KOPT-K1 (cell line): ENCODE results near the gene SORCS3.

ENCODE experiments used
- H3K27ac ChIP-seq: fragments of 200-600 bp; sonication (generic); 2 replicates; pipeline ENCODE4 v1.5.1; 2016; ENCODE audit warnings: antibody characterized with exemption, mild to moderate bottlenecking, low read depth, low read length; ENCODE audit not compliant: poor library complexity, severe bottlenecking
- H3K36me3 ChIP-seq: fragments of 200-600 bp; sonication (generic); 2 replicates; pipeline ENCODE4 v1.5.1; 2017; ENCODE audit warnings: antibody characterized with exemption, mild to moderate bottlenecking, low read length, moderate library complexity; ENCODE audit not compliant: insufficient read depth
- H3K9me3 ChIP-seq: fragments of 200-600 bp; sonication (generic); 2 replicates; pipeline ENCODE4 v1.5.1; 2017; ENCODE audit warnings: antibody characterized with exemption, low read length, mild to moderate bottlenecking; ENCODE audit not compliant: insufficient read depth, poor library complexity, severe bottlenecking

SORCS3 gene

GRCh38 chr10:104663563-104663962 lies 22.5 kb downstream of the SORCS3 start:
- no peaks in the 10 kb centered on the region for H3K36me3 ChIP-seq
- H3K9me3 ChIP-seq, result no peaks in the 10 kb centered on the region
- no peak overlapping the region for H3K27ac ChIP-seq

DNA sequence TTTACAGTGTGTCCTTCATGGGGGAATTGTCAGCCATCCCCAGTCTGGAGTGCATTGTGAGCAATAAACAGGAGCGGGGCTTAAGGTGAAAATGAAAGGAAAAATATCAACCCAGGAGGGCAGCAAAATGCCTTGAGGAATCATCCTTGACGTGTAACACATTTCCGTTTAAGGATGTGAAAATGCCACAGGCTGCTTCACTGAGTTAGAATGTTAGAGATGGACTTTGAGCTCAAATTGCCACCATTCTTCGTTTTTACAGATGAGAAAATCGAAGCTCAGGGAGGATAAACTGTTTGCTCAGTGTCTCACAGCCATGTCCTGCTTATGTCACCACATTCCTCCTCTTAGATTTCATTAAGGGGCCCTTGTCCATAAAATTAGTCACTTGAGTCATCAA lies 23.1 kb downstream of the SORCS3 start:
- Histone ChIP-seq H3K27ac (no peak overlapping the region), H3K36me3 (no peaks in the 10 kb centered on the region)

GRCh38 chr10:104665174-104665573 lies 24.1 kb downstream of the SORCS3 start:
- no peaks in the 10 kb centered on the region for H3K36me3 ChIP-seq
- no peak overlapping the region for H3K27ac ChIP-seq
- peaks cover under 1% of the 10 kb centered on the region for H3K9me3 ChIP-seq

More for the DNA sequence above, 23.1 kb downstream of the SORCS3 start:
- no peaks in the 10 kb centered on the region for H3K9me3 ChIP-seq

DNA sequence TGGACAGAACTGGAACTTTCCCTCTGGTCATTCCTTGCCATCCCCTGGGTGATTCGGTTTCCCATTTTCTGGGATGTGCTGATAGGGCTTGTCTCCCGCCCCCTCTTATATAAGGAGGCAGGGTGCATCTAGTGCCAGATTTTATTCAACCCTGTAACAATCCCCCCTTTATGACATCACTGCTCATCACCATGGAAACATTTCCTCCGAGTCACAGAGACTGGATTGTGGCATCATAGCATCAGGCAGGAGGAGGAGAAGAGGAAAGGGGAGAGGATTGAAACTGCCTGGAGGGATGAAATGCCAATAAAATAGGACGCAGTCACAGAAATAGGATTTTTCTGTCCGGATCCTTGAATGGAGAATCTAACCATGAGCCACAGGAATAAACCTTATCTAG lies 25.0 kb downstream of the SORCS3 start:
- peaks cover 4% of the 10 kb centered on the region for H3K9me3 ChIP-seq
- H3K36me3 ChIP-seq, result no peaks in the 10 kb centered on the region
- H3K27ac ChIP-seq, result no peak overlapping the region

- Histone ChIP-seq H3K36me3 (no peaks in the 10 kb centered on the region), H3K27ac (no peak overlapping the region)
Observed at GRCh38 chr10:104676874-104677273, 35.8 kb downstream of the SORCS3 start.

GRCh38 chr10:104678658-104679057 lies 37.6 kb downstream of the SORCS3 start:
- Histone ChIP-seq H3K36me3 (no peaks in the 10 kb centered on the region), H3K27ac (no peak overlapping the region), H3K9me3 (no peaks in the 10 kb centered on the region)

More at GRCh38 chr10:104676874-104677273, 35.8 kb downstream of the SORCS3 start:
- peaks cover 5% of the 10 kb centered on the region for H3K9me3 ChIP-seq

GRCh38 chr10:104680467-104681401 lies 39.6 kb downstream of the SORCS3 start:
- Histone ChIP-seq H3K27ac (no peak overlapping the region), H3K36me3 (no peaks in the 10 kb centered on the region), H3K9me3 (no peaks in the 10 kb centered on the region)

GRCh38 chr10:104681485-104681884 lies 40.4 kb downstream of the SORCS3 start:
- no peak overlapping the region for H3K27ac ChIP-seq
- no peaks in the 10 kb centered on the region for H3K9me3 ChIP-seq
- H3K36me3 ChIP-seq, result no peaks in the 10 kb centered on the region

GRCh38 chr10:104683567-104683966 lies 42.5 kb downstream of the SORCS3 start:
- Histone ChIP-seq H3K9me3 (no peaks in the 10 kb centered on the region), H3K27ac (no peak overlapping the region), H3K36me3 (no peaks in the 10 kb centered on the region)

DNA sequence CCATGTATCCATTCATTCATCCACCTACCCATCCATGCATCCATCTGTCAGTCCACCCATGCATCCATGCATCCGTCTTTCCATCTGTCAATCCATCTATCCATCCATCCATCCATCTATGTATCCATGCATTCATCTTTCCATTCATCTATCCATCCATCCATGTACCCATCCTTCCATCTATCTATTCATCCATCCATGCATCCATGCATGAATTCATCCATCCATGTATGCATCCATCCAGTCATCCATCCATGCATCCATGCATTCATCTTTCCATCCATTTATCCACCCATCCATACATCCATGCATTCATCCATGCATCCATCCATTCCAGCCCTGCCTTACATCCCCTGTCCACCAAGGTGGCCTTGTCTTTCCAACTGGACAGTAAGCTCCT lies 45.7 kb downstream of the SORCS3 start:
- Histone ChIP-seq H3K9me3 (no peaks in the 10 kb centered on the region), H3K27ac (no peak overlapping the region)

DNA sequence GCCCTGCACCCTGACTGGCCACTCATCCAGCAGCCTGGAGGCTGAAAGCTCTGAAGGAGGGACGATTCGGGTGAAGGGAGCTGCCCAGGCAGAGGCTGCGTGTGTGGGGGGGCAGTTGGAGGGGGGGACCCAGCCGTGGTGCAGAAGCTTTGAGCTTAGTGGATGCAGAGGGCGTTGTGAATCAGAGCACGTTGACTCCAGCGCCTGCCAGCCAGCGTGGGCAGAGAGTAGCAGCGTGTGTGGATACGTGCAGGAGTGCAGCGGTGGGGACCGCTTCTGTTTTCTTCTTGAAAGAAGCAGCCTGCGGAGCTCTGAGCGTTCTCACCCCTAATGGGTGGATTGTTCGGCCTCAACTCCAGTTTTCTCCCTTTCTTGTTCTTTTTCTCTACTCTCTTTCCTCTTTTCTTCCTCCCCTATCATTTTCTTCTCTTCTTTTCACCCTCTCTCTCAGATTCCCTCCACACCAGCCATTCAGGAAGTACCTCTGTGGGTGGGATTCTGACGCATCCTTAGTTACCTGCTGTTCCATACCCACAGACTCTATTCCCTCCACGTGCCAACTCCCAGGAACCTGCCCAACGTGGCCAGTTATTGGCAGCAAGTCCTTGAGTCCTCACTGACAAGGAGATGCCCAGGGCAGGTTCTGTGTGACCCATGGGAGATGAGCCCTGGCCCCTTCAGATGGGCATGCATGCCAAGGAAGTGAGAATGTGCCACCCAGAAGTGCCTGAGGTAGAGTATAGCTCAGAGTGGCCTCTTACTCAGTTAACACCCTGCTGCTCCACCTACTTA lies 47.4 kb downstream of the SORCS3 start:
- Histone ChIP-seq H3K9me3 (no peaks in the 10 kb centered on the region), H3K27ac (no peak overlapping the region), H3K36me3 (no peaks in the 10 kb centered on the region)

More for the DNA sequence above, 45.7 kb downstream of the SORCS3 start:
- no peaks in the 10 kb centered on the region for H3K36me3 ChIP-seq

GRCh38 chr10:104689105-104689504 lies 48.0 kb downstream of the SORCS3 start:
- no peak overlapping the region for H3K27ac ChIP-seq
- H3K36me3 ChIP-seq, result no peaks in the 10 kb centered on the region
- no peaks in the 10 kb centered on the region for H3K9me3 ChIP-seq

DNA sequence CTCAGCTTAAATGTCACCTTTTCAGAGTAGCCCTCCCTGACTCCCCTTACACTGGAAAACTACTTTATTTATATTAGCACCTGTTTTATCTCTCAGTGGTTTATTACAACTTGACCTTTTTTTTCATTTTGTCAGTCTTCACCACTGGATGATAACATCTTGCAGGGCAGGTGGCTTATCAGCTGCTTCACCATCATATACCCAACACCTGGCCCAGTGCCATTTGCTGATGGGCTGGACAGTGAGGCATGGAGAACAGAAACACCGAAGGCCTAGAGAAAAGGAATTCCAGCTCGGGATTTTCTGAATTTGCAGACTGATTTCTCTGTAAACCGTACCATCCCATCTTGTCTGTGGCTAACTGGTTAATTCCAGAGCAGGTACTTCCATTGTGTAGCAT lies 48.5 kb downstream of the SORCS3 start:
- no peak overlapping the region for H3K27ac ChIP-seq
- H3K9me3 ChIP-seq, result no peaks in the 10 kb centered on the region
- no peaks in the 10 kb centered on the region for H3K36me3 ChIP-seq

DNA sequence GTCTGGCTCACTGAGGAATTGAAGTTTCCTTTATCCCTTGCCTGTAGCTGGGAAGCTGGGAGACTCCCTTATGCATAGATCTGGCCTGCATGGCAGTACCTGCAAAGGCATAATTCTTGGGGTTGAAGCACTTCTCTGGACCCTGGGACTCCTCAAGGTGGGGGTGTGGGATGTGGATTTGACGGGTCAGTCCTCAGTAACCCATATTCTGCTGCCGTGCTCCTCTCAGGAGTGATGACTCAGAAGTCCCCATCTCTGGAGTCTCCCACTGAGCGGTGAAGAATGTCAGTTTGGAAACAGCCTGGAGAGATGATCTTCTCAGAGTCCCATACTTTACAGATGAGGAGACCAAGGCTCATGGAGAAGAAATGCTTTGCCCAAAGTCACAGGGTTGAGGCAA lies 49.0 kb downstream of the SORCS3 start:
- Histone ChIP-seq H3K9me3 (no peaks in the 10 kb centered on the region), H3K27ac (no peak overlapping the region), H3K36me3 (no peaks in the 10 kb centered on the region)

GRCh38 chr10:104690959-104691358 lies 49.9 kb downstream of the SORCS3 start:
- H3K9me3 ChIP-seq, result no peaks in the 10 kb centered on the region

More at GRCh38 chr10:104690959-104691358, 49.9 kb downstream of the SORCS3 start:
- no peak overlapping the region for H3K27ac ChIP-seq
- H3K36me3 ChIP-seq, result no peaks in the 10 kb centered on the region
